Measurements from ENCODE around the gene FLNB.

Gene FLNB

GRCh38 chr3:58158442-58159153, 150.4 kb downstream of the FLNB start:
- Histone ChIP-seq H3F3A (ENCODE audit: insufficient read depth, low read length) (no peaks in the 10 kb centered on the region), H3K9ac (ENCODE audit: low read length) (no peak overlapping the region), H3K9me2 (ENCODE audit: low read depth, low read length) (no peaks in the 10 kb centered on the region), H3K9me3 (ENCODE audit: low read length) (no peaks in the 10 kb centered on the region), H3K27ac (ENCODE audit: low read depth, low read length, poor library complexity, severe bottlenecking) (no peak overlapping the region), H3K4me3 (ENCODE audit: low read depth, low read length, poor library complexity, severe bottlenecking) (no peak overlapping the region), H2AFZ (ENCODE audit: low read length) (no peak overlapping the region), H3K4me2 (ENCODE audit: low read length) (no peak overlapping the region), H3K36me3 (ENCODE audit: insufficient read depth, low read length) (no peaks in the 10 kb centered on the region), H3K4me1 (ENCODE audit: insufficient read depth, low read length, severe bottlenecking) (no peaks in the 10 kb centered on the region), H3K27me3 (ENCODE audit: insufficient read depth, low read length) (no peaks in the 10 kb centered on the region), H4K20me1 (ENCODE audit: insufficient read depth, low read length) (no peaks in the 10 kb centered on the region), H3K79me2 (ENCODE audit: insufficient read depth, low read length) (no peaks in the 10 kb centered on the region)
- TF ChIP-seq EZH2 (IDR thresholded peaks at IDR 0.05; ENCODE audit: borderline replicate concordance, low read length) = no peak
- TF ChIP-seq, protein P1, sequence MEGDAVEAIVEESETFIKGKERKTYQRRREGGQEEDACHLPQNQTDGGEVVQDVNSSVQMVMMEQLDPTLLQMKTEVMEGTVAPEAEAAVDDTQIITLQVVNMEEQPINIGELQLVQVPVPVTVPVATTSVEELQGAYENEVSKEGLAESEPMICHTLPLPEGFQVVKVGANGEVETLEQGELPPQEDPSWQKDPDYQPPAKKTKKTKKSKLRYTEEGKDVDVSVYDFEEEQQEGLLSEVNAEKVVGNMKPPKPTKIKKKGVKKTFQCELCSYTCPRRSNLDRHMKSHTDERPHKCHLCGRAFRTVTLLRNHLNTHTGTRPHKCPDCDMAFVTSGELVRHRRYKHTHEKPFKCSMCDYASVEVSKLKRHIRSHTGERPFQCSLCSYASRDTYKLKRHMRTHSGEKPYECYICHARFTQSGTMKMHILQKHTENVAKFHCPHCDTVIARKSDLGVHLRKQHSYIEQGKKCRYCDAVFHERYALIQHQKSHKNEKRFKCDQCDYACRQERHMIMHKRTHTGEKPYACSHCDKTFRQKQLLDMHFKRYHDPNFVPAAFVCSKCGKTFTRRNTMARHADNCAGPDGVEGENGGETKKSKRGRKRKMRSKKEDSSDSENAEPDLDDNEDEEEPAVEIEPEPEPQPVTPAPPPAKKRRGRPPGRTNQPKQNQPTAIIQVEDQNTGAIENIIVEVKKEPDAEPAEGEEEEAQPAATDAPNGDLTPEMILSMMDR (IDR thresholded peaks at IDR 0.05; ENCODE audit: low read length) = no peak

DNA sequence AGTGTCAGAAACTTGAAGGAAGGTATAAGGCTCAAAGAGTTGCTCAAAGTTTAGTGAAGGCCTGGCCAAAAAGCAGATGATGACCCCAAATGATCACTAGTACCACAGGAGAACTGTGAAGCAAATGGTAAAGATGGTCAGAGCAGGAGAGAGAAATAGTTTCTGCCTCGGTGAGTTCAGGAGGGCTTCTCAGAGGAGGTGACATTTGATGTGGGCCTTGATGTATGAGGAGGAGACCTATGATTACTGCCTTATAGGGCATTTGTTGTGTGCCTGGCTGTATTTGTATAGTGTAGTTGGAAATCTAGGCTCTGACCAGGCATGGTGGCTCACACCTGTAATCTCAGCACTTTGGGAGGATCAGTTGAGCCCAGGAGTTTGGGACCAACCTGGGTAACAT, 152.2 kb downstream of the FLNB start:
- Histone ChIP-seq H3F3A (ENCODE audit: insufficient read depth, low read length) (no peaks in the 10 kb centered on the region), H3K79me2 (ENCODE audit: insufficient read depth, low read length) (no peaks in the 10 kb centered on the region), H3K9ac (ENCODE audit: low read length) (no peak overlapping the region), H3K9me2 (ENCODE audit: low read depth, low read length) (no peaks in the 10 kb centered on the region), H3K27ac (ENCODE audit: low read depth, low read length, poor library complexity, severe bottlenecking) (no peak overlapping the region), H3K36me3 (ENCODE audit: insufficient read depth, low read length) (no peaks in the 10 kb centered on the region), H2AFZ (ENCODE audit: low read length) (no peak overlapping the region), H4K20me1 (ENCODE audit: insufficient read depth, low read length) (no peaks in the 10 kb centered on the region), H3K4me2 (ENCODE audit: low read length) (no peak overlapping the region), H3K9me3 (ENCODE audit: low read length) (no peaks in the 10 kb centered on the region), H3K4me3 (ENCODE audit: low read depth, low read length, poor library complexity, severe bottlenecking) (no peak overlapping the region), H3K4me1 (ENCODE audit: insufficient read depth, low read length, severe bottlenecking) (no peaks in the 10 kb centered on the region), H3K27me3 (ENCODE audit: insufficient read depth, low read length) (no peaks in the 10 kb centered on the region)
- TF ChIP-seq, protein P1 (IDR thresholded peaks at IDR 0.05; ENCODE audit: low read length) = no peak
- no peak for TF ChIP-seq EZH2 (IDR thresholded peaks at IDR 0.05; ENCODE audit: borderline replicate concordance, low read length)

DNA sequence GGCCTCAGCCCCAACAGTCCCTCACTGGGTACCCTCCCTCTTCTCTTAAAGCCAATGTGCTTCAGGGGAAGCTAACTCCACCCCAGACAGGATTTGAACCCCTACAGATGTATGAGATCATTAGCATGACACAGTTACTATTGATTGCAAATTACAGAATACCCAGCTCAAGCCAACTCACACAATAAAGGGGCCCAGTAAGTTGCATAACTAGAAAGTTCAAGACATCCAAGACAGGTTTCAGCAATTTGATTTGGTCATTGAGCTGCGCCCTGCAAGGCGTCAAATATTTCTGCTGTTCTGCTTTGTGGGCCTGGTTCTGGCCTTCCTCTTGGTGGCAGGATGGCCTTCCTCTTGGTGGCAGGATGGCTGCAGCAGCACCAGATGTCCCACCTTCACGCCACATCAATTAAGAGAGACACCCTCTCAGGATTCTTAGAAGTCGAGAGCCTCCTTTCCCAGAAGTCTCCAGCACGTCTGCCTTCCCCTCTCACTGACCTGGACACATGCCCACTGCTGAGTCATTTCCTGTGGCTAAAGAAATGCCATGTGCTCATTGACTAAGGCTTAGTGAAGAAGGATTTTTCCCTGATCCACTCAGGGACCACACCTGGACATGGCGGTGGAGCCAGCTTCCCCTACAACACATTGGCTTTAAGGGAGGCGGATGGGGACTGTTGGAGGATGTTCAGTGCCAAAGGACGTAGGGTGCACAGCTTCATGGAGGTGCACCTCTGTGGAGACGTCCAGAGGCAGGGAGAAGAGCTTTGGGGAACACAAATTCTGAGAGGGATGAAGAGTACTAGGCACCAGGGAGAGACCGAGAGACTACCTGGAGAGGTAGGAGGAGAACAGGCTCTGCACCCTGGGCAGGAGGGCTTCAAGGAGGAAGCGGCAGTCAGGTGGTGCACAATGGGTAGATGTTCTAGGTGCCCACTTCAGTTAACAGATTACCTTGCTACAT, 153.5 kb downstream of the FLNB start:
- Histone ChIP-seq H3K27ac (ENCODE audit: low read depth, low read length, poor library complexity, severe bottlenecking) (no peak overlapping the region), H3F3A (ENCODE audit: insufficient read depth, low read length) (no peaks in the 10 kb centered on the region), H3K27me3 (ENCODE audit: insufficient read depth, low read length) (no peaks in the 10 kb centered on the region), H3K9ac (ENCODE audit: low read length) (no peak overlapping the region), H3K79me2 (ENCODE audit: insufficient read depth, low read length) (no peaks in the 10 kb centered on the region), H3K4me1 (ENCODE audit: insufficient read depth, low read length, severe bottlenecking) (no peaks in the 10 kb centered on the region), H3K4me3 (ENCODE audit: low read depth, low read length, poor library complexity, severe bottlenecking) (no peak overlapping the region), H2AFZ (ENCODE audit: low read length) (no peak overlapping the region), H4K20me1 (ENCODE audit: insufficient read depth, low read length) (no peaks in the 10 kb centered on the region), H3K4me2 (ENCODE audit: low read length) (no peak overlapping the region), H3K9me2 (ENCODE audit: low read depth, low read length) (no peaks in the 10 kb centered on the region), H3K9me3 (ENCODE audit: low read length) (no peaks in the 10 kb centered on the region), H3K36me3 (ENCODE audit: insufficient read depth, low read length) (no peaks in the 10 kb centered on the region)
- TF ChIP-seq, protein P1 (IDR thresholded peaks at IDR 0.05; ENCODE audit: low read length) = no peak
- no peak for TF ChIP-seq EZH2 (IDR thresholded peaks at IDR 0.05; ENCODE audit: borderline replicate concordance, low read length)
